Hypothalamus (tissue), 51 donors: ENCODE results near the gene HIBCH.
"Not testable (repeated sequence)": the region's sequence is repeated elsewhere in the genome, so short reads cannot be mapped to it uniquely, and the experiment has no call there.

Experiments
- DNase-seq, 51 donors: peaks; one replicate each; lab custom pipeline; 2025; lab: John Stamatoyannopoulos, UW

HIBCH gene

DNA sequence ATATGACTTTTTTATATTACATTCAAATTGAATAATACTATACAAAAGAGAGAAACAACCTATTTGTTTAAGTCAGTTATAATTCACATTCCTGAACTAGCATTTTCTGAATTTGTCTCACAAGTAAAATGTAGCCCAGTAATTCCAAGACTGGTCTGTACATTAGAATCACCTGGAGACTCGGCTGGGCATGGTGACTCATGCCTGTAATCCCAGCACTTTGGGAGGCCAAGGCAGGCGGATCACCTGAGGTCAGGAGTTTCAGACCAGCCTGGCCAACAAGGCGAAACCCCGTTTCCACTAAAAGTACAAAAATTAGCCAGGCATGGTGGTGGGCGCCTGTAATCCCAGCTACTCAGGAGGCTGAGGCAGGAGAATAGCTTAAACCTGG, 7.0 kb downstream of the HIBCH start:
- not testable (repeated sequence) for DNase-seq

DNA sequence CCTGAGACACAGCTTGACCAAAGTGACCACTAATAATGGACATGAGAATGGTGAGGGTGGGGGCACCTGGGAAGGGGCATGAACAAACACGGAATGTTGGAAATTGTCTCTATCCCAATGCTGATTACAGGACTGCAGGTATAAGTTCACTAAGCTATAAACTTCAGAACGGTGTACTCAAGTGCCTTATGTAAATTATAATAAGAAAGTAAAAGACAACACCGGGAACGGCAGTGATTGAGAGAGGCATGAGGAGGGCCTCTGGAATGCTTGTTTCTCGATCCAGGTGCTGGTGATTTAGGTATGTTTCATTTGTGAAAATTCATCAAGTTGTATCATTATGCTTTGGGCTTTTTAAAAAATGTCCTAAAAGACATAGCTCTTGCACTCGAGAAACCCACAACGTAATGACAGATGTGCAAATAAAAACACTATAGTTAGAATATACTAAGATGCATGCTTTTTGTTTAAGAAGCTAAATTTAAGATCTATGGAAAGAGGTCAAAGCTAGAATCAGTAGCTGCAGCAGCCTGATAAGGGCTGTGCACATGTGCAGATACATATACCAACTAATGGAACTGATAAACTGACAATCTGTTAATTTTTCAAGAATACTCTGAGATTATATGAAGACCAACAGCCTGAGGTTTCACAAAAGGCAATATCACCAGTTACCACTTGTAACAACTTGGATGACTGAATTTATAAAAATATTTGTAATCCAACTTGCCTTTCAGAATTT, 7.6 kb downstream of the HIBCH start:
- DNase-seq = no peak

DNA sequence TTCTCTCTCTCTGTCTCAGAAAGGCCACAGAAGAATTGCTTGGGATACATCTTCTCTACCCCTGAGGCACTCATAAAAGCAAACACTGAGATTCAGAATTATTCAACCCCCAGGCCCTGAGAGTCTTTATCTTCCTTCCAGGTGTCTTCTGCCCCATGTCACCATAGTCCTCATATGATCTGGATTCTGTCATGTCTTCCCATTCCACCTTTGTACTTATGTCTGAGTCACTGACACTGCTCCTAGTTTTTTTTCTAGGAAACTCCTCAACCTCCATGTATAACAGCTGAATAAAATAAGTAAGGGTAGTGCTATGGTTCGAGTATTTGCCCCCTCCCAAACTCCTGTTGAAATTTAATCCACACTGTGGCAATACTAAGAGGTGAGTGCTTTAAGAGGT, 11.6 kb downstream of the HIBCH start:
- DNase-seq = no peak

DNA sequence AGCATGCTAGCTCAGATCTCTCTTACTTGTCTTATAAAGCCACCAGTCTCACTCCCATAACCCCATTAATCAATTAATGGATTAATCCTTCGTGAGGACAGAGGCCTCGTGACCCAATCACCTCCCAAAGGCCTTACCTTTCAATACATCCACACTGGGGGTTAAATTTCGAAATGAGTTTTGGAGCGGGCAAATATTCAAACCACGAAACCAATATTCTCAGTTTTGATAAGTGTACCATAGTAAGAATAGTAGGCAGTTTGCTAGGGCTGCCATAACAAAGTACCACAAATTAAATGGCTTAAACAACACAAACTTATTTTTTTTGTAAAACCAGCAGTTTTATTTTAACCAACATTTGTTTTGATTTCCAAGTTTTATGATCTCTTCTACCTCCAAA, 15.2 kb downstream of the HIBCH start:
- no peak for DNase-seq

DNA sequence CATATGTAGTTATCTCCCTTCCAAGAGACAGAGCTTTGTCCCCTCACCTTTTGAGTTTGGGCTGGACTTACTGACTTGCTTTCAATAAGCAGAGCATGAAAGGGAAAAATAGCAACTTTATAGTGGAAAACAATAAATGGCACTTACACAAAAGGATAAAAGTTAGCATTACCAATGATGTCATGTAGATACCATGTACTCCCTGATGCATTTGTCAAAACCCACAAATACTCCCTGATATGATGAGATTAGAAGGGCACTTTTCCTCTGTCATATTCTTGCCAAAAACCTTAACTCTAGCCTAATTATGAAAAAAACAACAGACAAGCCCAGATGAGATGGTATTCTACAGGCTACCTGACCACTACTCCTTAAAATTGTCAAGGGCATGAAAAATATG, 16.0 kb downstream of the HIBCH start:
- DNase-seq = no peak

DNA sequence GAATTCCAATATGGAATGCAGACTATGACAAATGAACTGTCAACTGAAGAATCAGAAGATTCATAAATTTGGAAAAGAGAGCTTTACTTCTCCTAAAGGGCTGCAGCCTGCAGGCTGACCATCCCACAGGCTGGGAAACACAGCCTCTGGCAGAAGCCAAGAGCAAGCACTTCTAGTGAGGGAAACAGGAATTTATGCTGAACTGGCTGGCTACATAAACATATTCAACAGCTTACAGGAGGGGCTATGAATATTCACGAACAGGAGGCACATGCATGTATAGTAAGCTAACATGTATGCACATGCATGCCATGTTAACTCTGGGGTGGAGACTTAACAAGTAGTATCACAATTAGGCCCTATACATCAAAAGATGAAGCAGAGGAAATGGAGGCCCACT, 17.6 kb downstream of the HIBCH start:
- DNase-seq = no peak

DNA sequence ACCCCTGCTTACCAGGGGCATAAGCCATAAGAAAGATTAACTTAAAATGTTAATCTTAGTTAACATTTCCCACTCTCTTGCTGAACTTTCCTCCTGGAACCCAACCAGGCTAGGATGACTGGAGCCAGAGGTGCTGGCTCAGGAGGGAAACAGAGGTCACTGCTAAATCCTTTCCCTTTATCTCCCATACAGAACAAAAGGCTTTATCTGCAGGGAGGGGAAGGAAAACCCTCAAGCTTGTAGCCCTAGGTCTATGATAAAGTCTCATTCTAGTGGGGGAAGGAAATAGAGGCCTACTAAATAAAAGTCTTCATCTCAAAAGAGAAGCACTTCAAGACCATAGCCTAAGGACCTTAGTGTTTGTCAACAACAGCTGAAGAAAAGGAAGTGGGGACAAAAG, 18.6 kb downstream of the HIBCH start:
- no peak for DNase-seq

DNA sequence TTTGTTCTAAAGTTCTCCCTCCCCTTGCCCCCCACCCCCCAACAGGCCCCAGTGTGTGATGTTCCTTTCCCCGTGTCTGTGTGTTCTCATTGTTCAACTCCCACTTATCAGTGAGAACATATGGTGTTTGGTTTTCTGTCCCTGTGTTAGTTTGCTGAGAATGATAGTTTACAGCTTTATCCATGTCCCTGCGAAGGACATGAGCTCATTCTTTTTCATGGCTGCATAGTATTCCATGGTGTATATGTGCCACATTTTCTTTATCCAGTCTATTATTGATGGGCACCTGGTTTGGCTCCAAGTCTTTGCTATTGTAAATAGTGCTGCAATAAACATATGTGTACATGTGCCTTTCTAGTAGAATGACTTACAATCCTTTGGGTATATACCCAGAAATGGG, 21.7 kb downstream of the HIBCH start:
- not testable (repeated sequence) for DNase-seq

DNA sequence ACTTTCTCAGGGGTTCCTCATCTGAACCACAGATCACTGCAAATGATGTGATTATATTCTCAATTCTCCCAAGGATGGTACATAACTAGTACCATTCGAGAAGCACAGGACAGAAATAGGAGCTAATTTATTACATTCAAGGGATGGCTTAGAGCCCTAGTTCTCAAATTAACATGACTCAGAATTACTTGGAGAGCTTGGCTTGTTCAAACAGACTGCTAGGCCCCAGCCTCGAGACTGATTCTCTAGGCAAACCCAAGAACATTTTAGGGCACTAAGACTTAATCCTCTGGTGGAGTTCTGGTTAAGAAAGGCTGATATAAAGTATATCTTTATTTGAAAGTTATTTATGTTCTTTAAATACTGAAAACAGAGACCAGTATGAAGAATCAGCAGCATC, 35.8 kb downstream of the HIBCH start:
- no peak for DNase-seq

DNA sequence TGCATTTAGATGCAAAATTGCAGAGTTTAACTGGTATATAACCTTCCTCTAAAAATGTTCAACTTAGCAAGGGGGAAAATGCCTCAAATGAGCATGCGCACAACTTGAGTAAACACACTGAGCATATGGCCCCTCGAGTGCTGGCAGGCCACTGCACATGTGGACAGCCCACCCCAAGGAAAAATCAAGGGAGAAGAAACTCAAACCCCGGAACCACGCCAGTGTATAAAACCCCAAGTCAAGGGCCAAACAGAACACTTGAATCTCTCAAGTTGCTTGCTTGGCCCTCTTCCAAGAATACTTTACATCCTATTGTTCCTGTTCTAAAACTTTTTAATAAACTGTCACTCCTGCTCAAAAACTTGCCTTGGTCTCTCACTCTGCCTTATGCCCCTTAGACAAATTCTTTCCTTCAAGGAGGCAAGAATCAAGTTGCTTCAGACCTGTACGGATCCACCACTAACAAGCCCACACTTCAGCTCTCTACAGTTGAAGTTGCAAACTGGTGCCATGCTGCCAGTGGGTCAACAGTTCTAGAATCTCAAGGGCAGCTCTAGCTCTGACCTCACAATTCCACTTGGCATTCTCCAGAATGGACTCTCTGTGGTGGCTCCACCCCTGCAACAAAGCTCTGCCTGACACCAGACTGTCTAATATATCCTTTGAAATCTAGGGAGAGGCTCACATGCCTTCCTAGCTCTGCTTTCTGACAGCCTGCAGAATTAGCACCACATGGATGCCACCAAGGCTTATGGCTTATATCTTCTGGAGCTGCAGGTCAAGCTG, 38.9 kb downstream of the HIBCH start:
- DNase-seq = no peak

DNA sequence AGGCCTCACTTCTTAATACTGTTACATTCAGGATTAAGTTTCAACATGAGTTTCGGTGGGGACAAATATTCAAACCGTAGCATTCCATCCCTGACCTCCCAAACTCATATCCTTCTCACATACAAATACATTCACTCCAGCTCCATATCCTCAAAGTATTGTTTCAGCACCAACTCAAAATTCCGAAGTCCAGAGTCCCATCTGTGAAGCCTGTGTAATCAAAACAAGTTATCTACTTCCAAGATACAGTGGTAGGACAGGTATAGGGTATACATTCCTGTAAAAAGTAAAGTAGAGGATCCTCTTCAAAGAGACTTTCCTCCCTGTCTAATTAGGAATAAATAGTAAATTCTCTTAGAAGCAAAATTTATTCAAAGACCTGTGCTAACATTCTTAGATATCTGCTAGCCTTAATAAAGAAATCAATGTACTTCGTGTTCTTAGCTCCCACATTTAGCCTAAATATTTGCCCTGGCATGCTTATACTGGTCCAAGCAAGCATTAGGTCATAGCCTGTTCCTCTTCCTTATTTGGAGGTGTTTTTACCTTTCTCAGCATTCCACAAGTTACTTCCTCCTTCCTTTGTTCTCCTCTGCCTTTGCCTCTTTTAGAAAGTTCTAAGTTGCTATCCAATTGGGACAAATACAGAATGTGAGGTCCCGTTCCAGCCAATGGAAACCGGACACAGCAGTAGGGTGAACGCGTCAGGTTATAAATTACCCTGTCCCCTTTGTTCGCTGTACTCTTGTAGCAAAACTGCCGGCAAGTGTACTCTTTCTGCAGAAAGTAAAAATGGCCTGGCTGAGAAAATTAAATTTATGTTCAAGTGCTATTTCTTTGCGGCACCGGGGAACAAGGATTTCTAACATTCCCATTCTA, 40.1 kb downstream of the HIBCH start:
- not testable (repeated sequence) for DNase-seq

DNA sequence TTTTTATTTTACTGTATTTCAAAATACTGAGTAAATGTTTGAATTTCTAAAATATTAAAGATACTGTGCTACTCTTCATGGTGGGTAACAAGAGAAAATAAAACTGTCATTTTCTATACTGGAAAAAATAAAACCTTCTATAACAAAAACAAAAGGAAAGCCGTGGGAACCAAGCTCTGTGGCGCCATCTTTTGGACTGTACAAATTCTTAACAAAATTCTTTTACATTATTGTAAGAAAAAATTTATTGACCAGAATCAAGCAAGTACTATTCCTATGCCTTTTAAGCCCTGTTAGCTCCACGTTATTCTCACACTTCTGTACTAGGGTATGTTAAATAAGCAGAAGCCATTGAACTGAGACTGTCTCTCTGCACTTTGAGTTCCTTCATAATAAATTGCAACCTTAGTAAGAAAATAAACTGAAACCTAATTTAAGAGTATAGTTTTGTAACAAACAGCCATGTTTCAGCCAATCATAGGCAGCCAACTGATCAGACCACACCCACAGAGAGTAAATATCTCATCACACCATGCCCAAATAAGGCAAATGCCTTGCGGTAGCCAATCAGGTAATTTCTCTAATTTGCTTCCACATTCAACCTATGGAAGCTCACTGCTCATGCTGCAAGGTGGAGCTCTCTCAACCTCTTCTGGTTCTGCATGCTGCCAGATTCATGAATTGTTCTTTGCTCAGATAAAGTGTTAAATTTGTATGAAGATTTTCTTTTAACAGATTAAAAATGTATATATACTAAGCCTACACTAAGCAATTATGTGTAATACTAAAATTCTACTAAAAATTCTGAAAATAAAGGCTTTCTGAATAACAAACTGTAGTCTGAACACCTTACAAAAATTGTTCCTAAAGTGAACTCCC, 42.2 kb downstream of the HIBCH start:
- no peak for DNase-seq

DNA sequence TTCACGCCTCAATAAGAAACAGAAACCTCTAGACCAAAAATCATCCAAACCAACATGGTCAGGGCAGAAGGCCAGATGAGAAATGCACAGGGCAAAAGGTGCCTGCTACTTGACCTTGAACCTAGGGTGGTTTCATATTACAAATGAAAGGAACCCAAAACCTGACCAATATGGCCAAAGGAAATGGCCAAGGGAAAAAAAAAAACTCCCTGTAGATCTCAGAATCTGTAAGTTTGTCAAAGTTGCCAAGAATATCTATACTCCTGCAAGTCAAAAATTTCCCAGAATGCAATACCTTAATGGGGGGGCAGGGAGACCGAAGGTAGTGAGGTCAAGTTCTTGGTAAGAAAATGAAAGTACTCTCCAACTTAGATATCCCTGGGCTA, 47.2 kb downstream of the HIBCH start:
- no peak for DNase-seq

DNA sequence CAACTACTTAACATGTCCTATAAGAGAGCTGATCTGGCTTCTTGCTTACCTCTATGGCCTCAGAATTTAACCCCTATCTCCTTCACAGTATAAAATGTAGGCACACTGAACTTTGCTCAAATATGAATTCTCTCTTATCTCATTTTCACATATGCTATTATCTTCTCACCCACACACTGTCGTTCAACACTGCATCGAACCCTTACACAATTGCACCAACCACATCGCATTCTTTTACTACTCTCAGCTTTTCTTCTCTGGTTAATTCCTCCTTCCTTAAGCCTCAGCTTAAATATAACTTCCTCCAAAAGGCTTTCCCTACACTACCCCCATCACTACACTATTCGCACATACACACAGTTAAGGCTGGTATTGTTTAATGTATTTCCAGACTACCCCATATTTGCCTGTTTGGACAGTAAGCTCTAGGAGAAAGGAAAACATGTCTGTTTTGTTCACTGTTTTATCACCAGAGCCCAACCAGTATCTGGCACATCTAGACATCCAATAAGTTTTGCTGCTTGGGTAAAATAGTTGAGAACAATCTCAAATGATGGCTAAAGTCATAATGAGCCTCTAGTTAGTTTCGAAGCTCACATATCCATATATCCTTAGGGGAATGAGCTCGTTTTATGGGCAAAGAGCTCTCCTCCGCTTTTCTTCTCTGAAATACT, 47.7 kb downstream of the HIBCH start:
- no peak for DNase-seq

DNA sequence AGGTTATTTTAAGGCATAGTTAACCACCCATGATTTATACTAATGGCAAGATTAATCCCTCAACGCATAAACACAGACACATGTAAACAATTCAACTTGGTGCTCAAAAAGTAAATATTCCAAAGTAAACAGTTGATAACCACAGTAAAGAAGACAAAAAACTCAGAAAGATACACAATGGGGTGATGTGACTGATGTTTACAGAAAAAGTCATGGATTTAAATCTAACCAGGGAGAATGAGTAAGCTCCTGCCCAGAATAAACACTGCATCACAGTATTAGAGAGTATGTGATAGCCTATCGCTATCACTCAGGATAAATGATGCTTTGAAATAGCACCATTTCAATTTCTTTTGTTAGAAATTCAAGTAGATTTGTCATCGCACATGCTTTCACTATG, 49.3 kb downstream of the HIBCH start:
- no peak for DNase-seq

DNA sequence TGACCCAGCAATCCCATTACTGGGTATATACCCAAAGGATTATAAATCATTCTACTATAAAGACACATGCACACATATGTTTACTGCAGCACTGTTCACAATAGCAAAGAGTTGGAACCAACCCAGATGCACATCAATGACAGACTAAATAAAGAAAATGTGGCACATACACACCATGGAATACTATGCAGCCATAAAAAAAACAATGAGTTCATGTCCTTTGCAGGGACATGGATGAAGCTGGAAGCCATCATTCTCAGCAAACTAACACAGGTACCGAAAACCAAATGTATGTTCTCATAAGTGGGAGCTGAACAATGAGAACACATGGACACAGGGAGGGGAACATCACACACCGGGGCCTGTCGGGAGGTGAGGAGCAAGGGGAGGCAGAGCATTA, 49.9 kb downstream of the HIBCH start:
- DNase-seq = not testable (repeated sequence)

DNA sequence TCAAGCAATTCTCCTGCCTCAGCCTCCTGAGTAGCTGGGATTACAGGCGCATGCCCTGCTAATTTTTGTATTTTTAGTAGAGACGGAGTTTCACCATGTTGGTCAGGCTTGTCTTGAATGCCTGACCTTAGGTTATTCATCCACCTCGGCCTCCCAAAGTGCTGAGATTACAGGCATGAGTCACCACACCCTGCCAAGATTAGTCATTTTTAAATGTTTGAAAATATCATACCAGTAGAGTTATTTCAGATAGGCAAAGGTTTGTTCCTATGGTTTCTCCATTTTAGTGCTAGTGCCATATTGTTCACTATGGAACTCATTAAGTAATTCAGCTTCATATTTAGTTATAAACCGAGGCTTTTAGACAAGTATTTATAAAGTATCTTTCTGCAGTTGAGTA, 52.3 kb downstream of the HIBCH start:
- no peak for DNase-seq

DNA sequence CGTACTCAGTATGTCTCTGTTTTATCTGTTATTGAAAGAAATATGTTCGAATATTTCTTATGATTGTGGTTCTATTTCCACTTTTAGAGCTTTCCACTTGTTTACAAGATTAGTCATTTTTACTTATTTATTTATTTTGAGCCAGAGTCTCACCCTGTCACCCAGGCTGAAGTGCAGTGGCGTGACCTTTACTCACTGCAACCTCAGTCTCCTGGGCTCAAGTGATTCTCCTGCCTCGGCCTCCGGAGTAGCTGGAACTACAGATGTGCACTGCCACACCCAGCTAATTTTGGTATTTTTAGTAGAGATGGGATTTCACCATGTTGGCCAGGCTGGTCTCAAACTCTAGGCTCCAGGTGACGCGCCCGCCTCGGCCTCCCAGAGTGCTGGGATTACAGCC, 53.3 kb downstream of the HIBCH start:
- no peak for DNase-seq

DNA sequence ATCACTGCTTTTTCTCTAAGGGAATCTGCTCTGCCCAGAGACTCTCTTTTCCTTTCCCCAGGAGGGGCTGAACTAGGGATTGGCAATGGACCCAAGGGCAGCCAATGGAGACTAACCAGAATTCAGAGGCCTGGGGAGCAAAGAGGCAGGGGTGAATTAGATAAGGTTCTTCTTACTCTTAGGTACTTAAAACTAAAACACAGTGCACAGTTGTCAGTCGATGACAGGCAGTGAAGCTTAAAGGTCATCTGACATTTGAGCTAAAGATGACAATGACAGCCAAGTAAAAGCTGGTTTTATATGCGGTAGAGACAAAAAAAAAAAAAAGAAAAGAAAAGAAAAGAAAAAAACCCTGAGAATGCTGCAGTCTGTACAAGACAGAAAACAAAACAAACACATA, 57.8 kb downstream of the HIBCH start:
- DNase-seq = no peak

DNA sequence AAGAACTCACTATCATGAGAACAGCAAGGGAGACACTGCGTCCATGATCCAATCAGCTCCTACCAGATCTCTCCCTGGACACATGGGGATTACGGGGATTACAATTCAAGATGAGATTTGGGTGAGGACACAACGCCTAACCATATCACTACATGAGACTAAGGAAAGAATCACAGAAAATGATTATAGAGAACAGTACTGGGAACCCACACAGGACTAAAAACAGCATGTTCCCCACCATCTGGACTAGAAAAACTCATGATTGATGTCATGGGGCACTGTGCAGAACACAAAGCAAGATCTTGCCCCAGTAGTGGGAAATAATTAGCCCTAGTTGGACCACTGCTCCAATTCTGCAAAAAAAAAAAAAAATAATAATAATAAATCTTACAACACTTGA, 63.5 kb downstream of the HIBCH start:
- no peak for DNase-seq
